Esophagus squamous epithelium (tissue), 5 donors: ENCODE data around the gene SAA4. TPM values are rescaled to one million over a fixed set of nuclear protein-coding genes. Genes with fewer than 3 reads are reported as not detected.
"Not testable (repeated sequence)": the region's sequence is repeated elsewhere in the genome, so short reads cannot be mapped to it uniquely, and the experiment has no call there.

Source experiments
- DNase-seq: peaks from one replicate; lab custom pipeline; 2025; lab: John Stamatoyannopoulos, UW
- H3K27ac ChIP-seq, 4 donors: fragments of 200-600 bp; sonication (generic); one replicate each; pipeline ENCODE4 v1.5.1; 2016 to 2019; ENCODE audit warnings: mild to moderate bottlenecking in 1 of 4
- H3K27me3 ChIP-seq, 4 donors: fragments of 200-600 bp; sonication (generic); 1 replicate in 3 of 4; 2 replicates in 1 of 4; pipeline versions ENCODE4 v1.5.1 to v1.6.0; 2017 to 2021; ENCODE audit warnings: antibody characterized with exemption in 1 of 4
- H3K36me3 ChIP-seq, 3 donors: fragments of 200-600 bp; sonication (generic); one replicate each; pipeline ENCODE4 v1.5.1; 2016 to 2019
- H3K4me1 ChIP-seq, 3 donors: fragments of 200-600 bp; sonication (generic); one replicate each; pipeline ENCODE4 v1.5.1; 2017 to 2019
- H3K4me3 ChIP-seq, 4 donors: fragments of 200-600 bp; sonication (generic); 1 replicate in 3 of 4; 2 replicates in 1 of 4; pipeline ENCODE4 v1.5.1; 2016 to 2019; ENCODE audit warnings: mild to moderate bottlenecking in 2 of 4, moderate library complexity in 1 of 4
- H3K9me3 ChIP-seq, 3 donors: fragments of 200-600 bp; sonication (generic); one replicate each; pipeline ENCODE4 v1.5.1; 2016 to 2019
- POLR2A ChIP-seq, 4 donors: fragments of 450-650 bp; IDR thresholded peaks; one replicate each; pipeline ENCODE4 v1.6.1; 2017; ENCODE audit warnings: antibody characterized with exemption in 4 of 4, mild to moderate bottlenecking in 4 of 4, moderate library complexity in 3 of 4
- WGBS, 2 donors: methylation state at CpG; one replicate each; pipeline ENCODE4 v1.1.5; 2018; 5-methylcytosine and 5-hydroxymethylcytosine counted together
- intact Hi-C: fragments of 100-400 bp; cut with DNase I; formaldehyde crosslinking; loops from one replicate; pipeline ENCODE4 v1.15.0; 2022
- total RNA-seq, 4 donors: library from RNA; depleted of rRNA; stranded (reverse); fragments of >200 nt; gene quantifications; one replicate each; pipeline ENCODE4 v1.1.0, GENCODE V29; 2016
- TF ChIP-seq, protein P1 (sequence below), 6 experiments: fragments of 450-650 bp in 4 of 6; fragments of 200-600 bp in 2 of 6; sonication (generic) in 2 of 6; IDR thresholded peaks; one replicate each; pipeline ENCODE4 v1.5.1; 2016 to 2019; ENCODE audit warnings: antibody characterized with exemption in 6 of 6, mild to moderate bottlenecking in 4 of 6, moderate library complexity in 4 of 6
- donor health status: DM: yes; HTN: yes; CAD: no.

The SAA4 gene
- total RNA-seq, 4 donors from 2014 or later: 1.3 TPM; not detected in 3

GRCh38 chr11:18221274-18221876 is 15.2 kb downstream of the SAA4 start:
- whole genome bisulfite sequencing, 2 donors: 80 to 100% methylated on average over 1 of the region's 5 CpGs
- Histone ChIP-seq H3K27ac (no peak overlapping the region), H3K36me3 (no peaks in the 10 kb centered on the region), H3K4me1 (no peaks in the 10 kb centered on the region), H3K4me3 (no peak overlapping the region), H3K27me3 (no peaks in the 10 kb centered on the region), H3K9me3 (no peaks in the 10 kb centered on the region)
- no peak for DNase-seq
- intact Hi-C loops: no loop called here
- TF ChIP-seq, protein P1, sequence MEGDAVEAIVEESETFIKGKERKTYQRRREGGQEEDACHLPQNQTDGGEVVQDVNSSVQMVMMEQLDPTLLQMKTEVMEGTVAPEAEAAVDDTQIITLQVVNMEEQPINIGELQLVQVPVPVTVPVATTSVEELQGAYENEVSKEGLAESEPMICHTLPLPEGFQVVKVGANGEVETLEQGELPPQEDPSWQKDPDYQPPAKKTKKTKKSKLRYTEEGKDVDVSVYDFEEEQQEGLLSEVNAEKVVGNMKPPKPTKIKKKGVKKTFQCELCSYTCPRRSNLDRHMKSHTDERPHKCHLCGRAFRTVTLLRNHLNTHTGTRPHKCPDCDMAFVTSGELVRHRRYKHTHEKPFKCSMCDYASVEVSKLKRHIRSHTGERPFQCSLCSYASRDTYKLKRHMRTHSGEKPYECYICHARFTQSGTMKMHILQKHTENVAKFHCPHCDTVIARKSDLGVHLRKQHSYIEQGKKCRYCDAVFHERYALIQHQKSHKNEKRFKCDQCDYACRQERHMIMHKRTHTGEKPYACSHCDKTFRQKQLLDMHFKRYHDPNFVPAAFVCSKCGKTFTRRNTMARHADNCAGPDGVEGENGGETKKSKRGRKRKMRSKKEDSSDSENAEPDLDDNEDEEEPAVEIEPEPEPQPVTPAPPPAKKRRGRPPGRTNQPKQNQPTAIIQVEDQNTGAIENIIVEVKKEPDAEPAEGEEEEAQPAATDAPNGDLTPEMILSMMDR (IDR thresholded peaks at IDR 0.05): no peak
- no peak for TF ChIP-seq POLR2A (IDR thresholded peaks at IDR 0.05)

DNA sequence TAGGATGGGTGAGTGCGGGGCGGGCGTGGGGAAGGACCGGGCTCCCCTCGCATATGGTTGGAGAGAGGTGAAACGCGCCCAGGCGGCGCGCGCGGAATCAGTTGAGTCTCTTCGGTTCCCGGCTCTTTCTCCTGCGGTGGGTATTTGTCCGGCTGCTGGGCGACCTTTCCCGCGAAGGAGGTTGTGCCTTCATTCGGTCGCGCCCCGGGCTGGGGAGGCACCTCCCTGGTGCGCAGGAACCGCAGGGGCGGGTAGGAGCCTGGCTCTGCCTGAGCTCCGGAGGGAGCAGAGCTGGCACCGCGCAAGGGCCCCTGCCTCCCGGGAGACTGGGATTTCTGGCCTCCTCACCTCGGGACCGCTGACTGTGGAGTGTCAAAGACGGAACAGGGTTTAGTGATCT is 27.5 kb downstream of the SAA4 start:
- no peak for TF ChIP-seq POLR2A (IDR thresholded peaks at IDR 0.05)
- TF ChIP-seq, protein P1 (IDR thresholded peaks at IDR 0.05): no peak
- H3K4me3 ChIP-seq: no peak overlapping the region
- H3K36me3 ChIP-seq: no peaks in the 10 kb centered on the region
- H3K27me3 ChIP-seq: peaks cover 0 to 47% (median 0%) of the 10 kb centered on the region in 4 donors
- no peak overlapping the region for H3K27ac ChIP-seq
- no peaks in the 10 kb centered on the region for H3K4me1 ChIP-seq
- WGBS, 2 donors: 30 to 36% methylated on average over 20 of the region's 33 CpGs
- intact Hi-C loops: no loop called here
- DNase-seq: no peak
- H3K9me3 ChIP-seq: no peaks in the 10 kb centered on the region

- no peak for TF ChIP-seq POLR2A (IDR thresholded peaks at IDR 0.05)
- TF ChIP-seq, protein P1 (IDR thresholded peaks at IDR 0.05): no peak
- Histone ChIP-seq H3K4me3 (no peak overlapping the region), H3K9me3 (no peaks in the 10 kb centered on the region), H3K27me3 (peaks cover 0 to 41% (median 0%) of the 10 kb centered on the region in 4 donors), H3K27ac (no peak overlapping the region), H3K36me3 (no peaks in the 10 kb centered on the region), H3K4me1 (no peaks in the 10 kb centered on the region)
- DNase-seq: no peak
- intact Hi-C loops: no loop called here
Observed at GRCh38 chr11:18204771-18205170, 31.8 kb downstream of the SAA4 start.

GRCh38 chr11:18204220-18204619 is 32.4 kb downstream of the SAA4 start:
- intact Hi-C loops: no loop called here
- DNase-seq: no peak
- Histone ChIP-seq H3K4me3 (no peak overlapping the region), H3K27ac (no peak overlapping the region), H3K4me1 (no peaks in the 10 kb centered on the region), H3K27me3 (peaks cover 0 to 36% (median 0%) of the 10 kb centered on the region in 4 donors), H3K36me3 (no peaks in the 10 kb centered on the region), H3K9me3 (no peaks in the 10 kb centered on the region)
- TF ChIP-seq, protein P1 (IDR thresholded peaks at IDR 0.05): no peak
- TF ChIP-seq POLR2A (IDR thresholded peaks at IDR 0.05): no peak
- WGBS, 2 donors: 83 to 94% methylated on average over 1 to 2 of the region's 3 CpGs

- 18 to 21% methylated on average over 5 to 6 of the region's 6 CpGs for WGBS, 2 donors
- TF ChIP-seq POLR2A (IDR thresholded peaks at IDR 0.05): no peak
- TF ChIP-seq, protein P1 (IDR thresholded peaks at IDR 0.05): no peak
- no peak for DNase-seq
Observed at GRCh38 chr11:18203723-18204122, 32.9 kb downstream of the SAA4 start.

GRCh38 chr11:18197738-18198137 is 38.9 kb downstream of the SAA4 start:
- H3K36me3 ChIP-seq, H3K27me3 ChIP-seq, H3K9me3 ChIP-seq, intact Hi-C loops, H3K4me3 ChIP-seq, H3K4me1 ChIP-seq, DNase-seq, H3K27ac ChIP-seq: not testable (repeated sequence)
- 44 to 54% methylated on average over 3 of the region's 3 CpGs for WGBS, 2 donors

More at GRCh38 chr11:18203723-18204122, 32.9 kb downstream of the SAA4 start:
- H3K9me3 ChIP-seq: no peaks in the 10 kb centered on the region
- no peak overlapping the region for H3K27ac ChIP-seq
- H3K27me3 ChIP-seq: peaks cover 0 to 31% (median 0%) of the 10 kb centered on the region in 4 donors
- intact Hi-C loops: no loop called here
- no peaks in the 10 kb centered on the region for H3K4me1 ChIP-seq
- H3K36me3 ChIP-seq: no peaks in the 10 kb centered on the region
- H3K4me3 ChIP-seq: no peak overlapping the region
